NCI-H1048 (cell line): ENCODE results near the gene SNTA1.
"Not testable (repeated sequence)": the region's sequence is repeated elsewhere in the genome, so short reads cannot be mapped to it uniquely, and the experiment has no call there.

ENCODE experiments used
- DNase-seq: peaks from one replicate; lab custom pipeline; 2025; lab: John Stamatoyannopoulos, UW

Gene SNTA1

GRCh38 chr20:33393609-33394008 is 50.0 kb downstream of the SNTA1 start:
- no peak for DNase-seq

DNA sequence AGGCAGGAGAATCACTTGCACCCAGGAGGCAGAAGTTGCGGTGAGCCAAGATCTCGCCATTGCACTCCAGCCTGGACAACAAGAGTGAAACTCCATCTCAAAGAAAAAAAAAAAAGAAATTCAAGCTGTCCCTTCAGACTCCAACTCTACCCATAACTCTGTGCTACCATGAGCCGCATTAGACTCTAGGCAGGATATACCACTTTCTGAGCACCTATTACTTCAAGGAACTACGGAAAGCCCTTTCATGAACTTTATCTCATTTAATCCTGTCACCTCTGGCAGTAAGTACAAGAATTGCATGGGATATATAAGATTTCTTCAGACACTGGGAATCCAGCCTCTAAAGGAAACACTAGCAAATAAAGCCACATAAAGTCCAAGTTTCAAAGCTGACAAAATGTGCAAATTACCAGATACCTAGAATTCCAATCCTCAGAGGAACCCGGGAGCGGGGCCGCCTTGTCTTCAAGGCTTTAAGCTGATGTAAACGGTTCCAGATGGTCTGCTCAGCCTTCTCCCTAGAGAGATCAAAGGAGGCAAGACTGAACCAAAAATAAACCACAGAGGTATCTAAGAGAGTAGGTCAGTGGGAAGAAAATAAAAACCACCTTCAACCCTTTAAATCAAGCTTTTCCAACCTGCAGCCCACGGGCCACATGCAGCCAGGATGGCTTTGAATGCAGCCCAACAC is 51.7 kb downstream of the SNTA1 start:
- DNase-seq: no peak

DNA sequence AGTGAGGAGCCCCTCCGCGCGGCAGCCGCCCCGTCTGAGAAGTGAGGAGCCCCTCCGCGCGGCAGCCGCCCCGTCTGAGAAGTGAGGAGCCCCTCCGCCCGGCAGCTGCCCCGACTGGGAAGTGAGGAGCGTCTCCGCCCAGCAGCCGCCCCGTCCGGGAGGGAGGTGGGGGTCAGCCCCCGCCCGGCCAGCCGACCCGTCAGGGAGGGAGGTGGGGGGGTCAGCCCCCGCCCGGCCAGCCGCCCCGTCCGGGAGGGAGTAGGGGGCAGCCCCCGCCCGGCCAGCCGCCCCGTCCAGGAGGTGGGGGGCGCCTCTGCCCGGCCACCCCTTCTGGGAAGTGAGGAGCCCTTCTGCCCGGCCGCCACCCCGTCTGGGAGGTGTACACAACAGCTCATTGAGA is 54.2 kb downstream of the SNTA1 start:
- DNase-seq: not testable (repeated sequence)

DNA sequence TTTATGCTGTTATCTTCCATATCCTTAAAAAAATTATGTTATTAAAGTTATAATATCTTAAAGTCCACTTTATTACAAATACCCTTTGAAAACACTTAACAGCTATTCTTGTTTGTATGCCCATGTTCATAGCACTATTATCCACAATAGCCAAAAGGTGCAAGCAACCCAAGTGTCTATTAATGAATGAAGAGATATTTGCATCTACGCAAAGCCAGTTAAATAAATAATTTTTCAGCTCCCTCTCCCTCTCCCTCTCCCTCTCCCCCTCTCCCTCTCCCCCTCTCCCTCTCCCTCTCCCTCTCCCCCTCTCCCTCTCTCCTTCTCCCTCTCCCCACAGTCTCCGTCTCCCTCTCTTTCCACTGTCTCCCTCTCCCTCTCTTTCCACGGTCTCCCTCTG is 55.3 kb downstream of the SNTA1 start:
- no peak for DNase-seq

DNA sequence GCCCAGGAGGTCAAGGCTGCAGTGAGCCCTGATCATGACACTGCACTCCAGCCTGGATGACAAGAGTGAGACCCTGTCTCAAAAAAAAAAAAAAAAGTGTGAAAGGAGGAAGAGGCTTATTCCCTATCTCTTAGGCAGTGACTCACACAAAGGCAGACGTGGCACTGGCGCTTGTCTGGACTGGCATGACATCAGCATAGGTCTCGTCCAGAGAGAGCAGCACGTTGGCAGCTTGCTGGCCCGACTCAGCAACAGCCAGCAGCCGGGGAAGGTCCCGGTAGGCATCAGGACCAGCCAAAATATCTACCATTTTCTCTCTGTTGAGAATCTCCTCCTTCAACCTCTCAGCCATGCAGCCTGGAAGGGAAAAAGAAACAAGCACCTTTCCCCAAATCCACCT is 56.4 kb downstream of the SNTA1 start:
- no peak for DNase-seq

- DNase-seq: no peak
These were observed 56.9 kb downstream of the SNTA1 start for GRCh38 chr20:33386673-33387072.

DNA sequence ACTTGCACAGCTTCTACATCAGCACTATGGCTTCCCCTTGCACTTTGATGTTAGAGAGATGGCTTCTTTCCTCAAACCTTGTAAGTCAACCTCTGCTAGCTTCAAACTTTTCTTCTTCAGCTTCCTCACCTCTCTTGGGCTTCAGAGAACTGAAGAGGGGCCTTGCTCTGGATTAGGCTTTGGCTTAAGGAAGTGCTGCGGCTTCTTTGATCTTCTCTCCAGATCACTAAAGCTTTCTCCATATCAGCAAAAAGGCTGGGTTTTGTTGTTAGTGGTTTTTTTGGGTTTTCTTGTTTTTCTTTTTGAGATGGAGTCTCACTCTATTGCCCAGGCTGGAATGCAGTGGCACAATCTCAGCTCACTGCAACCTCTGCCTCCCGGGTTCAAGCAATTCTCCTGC is 66.2 kb downstream of the SNTA1 start:
- no peak for DNase-seq

DNA sequence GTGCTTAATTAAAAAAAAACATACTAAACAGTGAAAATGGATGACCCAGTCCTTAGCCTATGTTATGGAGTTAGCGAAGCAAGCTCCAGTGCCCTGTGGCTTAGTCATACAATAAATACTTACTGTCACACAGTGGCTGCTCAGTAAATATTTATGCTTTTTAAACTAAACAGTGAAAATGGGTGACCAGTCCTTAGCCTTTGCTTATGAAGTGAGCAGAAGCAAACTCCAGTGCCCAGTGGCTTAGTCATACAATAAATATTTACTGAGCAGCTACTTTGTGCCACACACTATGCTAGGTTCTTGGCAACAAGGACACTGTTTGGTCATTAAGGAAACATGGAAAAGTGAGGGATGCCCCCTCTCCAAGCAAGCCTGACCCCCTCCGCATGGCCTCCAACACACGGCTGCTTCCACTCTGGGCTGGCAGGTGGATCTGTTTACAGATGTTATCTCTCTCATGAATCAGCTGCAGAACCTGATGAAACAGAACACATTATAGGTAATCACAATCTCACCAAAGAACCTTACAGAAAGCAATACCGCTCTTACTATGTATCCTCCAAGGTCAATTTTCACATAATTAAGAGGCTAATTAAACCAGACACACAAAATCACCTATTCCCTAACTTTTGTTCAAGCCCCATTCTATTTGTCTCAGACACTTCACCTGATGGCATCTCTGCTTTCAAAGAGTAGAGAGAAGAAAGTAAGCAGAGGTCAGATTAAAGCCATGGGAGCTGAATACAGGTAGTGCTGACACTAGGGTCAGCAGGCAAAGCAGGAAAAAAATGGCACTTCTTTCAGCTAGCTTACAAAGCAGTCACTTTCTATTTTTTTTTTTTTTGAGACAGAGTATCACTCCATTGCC is 69.6 kb downstream of the SNTA1 start:
- DNase-seq: no peak

GRCh38 chr20:33372993-33373441 is 70.5 kb downstream of the SNTA1 start:
- no peak for DNase-seq

- DNase-seq: no peak
These were observed 73.3 kb downstream of the SNTA1 start for GRCh38 chr20:33370291-33370690.

- DNase-seq: no peak
These were observed 80.7 kb downstream of the SNTA1 start for GRCh38 chr20:33362898-33363297.

DNA sequence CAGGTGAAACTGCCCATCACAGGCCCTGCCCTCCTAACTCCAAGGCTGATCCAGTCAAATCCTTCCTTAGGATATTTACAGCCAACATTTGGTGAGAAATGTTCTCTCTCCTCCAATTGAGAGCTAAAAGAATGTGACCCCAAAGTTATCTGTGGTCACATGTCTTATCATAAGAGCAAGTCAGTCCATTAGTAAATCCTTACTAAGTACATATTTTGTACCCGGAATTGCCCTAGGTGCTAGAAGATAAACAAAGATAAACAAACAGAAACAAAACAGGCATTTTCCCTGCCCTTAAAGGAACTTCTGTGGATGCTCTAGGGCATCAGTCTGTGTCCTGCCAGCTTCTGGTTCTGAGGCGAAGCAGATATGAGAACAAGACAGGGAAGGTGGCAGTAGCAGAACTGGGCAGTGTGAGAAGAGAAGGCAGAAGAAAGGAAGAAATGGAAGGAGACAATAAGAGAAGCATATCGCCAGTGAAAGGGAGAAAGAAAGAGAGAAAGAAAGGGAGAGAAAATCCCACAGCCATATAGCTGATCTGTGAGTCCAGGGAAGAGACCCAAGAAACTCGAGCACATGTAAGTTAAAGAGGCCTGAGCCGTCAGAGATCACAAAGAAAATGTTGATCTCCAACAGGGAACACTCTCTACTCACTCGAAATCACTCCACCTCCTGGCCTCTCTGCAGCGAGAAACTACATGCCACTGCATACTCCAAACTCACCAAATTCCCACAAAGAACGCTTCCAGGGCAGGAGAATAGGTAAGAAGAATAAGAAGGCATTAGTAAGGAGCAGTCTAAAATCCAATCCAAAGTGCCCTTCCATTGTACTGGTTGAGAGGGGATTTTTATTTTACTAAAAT is 83.9 kb downstream of the SNTA1 start:
- DNase-seq: no peak
